ENCODE results near the gene SLC26A11.

DNA sequence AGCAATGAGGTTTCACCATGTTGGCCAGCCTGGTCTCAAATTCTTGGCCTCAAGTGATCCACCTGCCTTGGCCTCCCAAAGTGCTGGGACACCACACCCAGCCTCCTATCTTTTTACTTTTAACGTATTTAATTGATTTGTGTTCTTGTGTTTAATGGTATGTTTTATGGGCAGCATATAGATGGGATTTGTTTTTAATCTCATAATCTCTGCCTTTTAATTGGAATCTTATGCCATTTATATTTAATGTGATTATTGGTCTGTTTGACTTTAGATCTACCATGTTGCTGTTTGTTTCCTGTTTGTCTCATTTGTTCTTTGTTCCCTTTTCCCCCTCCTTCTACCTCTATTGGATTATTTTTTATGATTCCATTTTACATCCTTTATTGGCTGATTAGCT, 12.2 kb downstream of the SLC26A11 start:
- TF ChIP-seq, protein P1, sequence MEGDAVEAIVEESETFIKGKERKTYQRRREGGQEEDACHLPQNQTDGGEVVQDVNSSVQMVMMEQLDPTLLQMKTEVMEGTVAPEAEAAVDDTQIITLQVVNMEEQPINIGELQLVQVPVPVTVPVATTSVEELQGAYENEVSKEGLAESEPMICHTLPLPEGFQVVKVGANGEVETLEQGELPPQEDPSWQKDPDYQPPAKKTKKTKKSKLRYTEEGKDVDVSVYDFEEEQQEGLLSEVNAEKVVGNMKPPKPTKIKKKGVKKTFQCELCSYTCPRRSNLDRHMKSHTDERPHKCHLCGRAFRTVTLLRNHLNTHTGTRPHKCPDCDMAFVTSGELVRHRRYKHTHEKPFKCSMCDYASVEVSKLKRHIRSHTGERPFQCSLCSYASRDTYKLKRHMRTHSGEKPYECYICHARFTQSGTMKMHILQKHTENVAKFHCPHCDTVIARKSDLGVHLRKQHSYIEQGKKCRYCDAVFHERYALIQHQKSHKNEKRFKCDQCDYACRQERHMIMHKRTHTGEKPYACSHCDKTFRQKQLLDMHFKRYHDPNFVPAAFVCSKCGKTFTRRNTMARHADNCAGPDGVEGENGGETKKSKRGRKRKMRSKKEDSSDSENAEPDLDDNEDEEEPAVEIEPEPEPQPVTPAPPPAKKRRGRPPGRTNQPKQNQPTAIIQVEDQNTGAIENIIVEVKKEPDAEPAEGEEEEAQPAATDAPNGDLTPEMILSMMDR (IDR thresholded peaks at IDR 0.05; ENCODE audit: low read depth, low read length, poor library complexity, severe bottlenecking), result no peak
- TF ChIP-seq EZH2phosphoT487 (IDR thresholded peaks at IDR 0.05; ENCODE audit: borderline replicate concordance, low read length), result no peak

Measured in DOHH2 (cell line).